T47D (cell line): Measurements from ENCODE around the gene ZEB2.

ENCODE experiments used
- DNase-seq, 2 experiments: peaks; one replicate each; pipeline versions ENCODE4 v3.0.0 to v3.0.0-alpha.2; 2011 to 2012; ENCODE audit warnings: low read depth in 1 of 2, low spot score in 1 of 2
- JUND ChIP-seq: IDR thresholded peaks from 2 replicates; pipeline ENCODE4 v1.6.1; 2012; ENCODE audit warnings: low read depth
- in situ Hi-C: cut with HindIII; loops from 2 replicates; pipeline ENCODE4 v1.10.0; 2016; ENCODE audit warnings: low sequenced_read_pairs, low pct_unique_long_range_greater_than_20kb

The ZEB2 gene

DNA sequence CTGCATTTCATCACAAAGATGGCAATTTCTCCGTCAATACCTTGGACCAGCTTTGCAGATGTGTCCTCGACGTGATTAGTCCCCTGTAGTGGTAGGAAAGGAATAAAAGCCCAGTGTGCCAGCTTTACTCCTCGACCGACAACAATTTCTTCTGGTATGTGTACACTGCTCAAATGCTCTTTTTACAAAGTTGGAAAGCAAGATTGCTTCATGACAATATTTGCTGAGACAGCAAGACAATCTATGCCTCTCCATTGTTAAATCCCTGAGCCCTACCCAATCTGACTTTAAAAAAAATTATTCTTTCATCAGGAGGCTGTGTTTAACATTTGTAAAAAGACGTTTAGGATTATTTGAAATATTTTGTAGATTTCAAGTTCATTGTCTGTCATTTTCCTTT lies 27.6 kb upstream of the ZEB2 start:
- no peak for DNase-seq
- in situ Hi-C loops, result no loop called here
- no peak for TF ChIP-seq JUND

DNA sequence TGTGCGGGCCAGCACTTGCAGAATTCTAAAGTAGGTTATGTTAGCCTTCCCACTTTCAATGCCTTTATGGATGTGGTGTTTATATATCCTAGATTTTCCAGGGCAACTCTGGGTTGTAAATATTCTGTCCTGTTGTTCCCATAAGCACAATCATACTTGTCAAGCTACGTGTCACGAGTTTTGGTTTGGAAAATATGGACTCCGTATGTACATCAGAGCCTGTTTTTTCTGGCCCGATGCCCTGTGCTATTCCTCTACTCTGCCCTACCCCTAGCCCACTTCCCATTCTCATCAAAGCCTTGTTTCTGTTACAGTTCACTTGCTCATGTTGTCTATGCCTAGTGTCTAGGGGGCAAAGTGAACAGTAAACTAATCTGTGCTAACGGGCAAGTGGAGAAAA lies 27.0 kb upstream of the ZEB2 start:
- DNase-seq, result no peak
- in situ Hi-C loops, result no loop called here
- no peak for TF ChIP-seq JUND

DNA sequence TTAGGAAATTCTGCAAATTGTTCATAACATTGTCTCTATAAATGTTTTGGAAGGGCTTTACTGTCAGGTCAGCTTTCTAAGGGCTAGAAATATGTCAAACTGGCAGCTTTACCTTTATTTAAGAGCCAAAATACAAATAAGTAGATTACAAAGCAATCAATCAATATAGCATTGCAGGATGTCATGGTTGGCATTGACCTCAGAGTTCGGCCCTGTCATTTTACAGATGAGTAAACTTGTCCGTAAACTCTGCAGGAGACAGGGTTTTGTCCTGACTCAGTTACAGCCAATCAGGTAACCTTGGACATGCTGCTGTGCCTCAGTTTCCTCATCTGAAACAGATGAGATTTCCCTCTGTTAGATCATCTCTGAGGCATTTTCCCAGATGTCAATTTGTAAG lies 25.9 kb upstream of the ZEB2 start:
- no peak for DNase-seq
- TF ChIP-seq JUND, result no peak
- in situ Hi-C loops, result no loop called here

DNA sequence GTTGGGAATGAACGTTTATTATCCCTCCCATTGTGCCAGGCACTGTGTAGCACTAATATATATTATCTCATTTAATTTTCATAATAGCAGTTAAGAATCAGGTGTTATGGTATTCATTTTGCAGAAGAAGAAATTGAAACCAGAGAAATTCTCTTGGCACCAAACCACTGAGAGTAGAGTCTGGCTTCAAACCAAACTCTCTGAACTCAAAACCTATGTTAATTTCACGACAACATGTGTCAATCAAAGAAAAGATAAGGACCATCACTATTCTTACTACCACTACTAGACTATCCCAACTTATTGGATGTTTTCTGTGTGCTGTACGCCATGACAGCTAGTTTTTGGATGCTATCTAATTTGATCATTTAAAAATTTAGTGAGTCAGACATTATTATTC lies 24.1 kb upstream of the ZEB2 start:
- in situ Hi-C loops, result no loop called here
- TF ChIP-seq JUND, result no peak
- DNase-seq, result no peak

DNA sequence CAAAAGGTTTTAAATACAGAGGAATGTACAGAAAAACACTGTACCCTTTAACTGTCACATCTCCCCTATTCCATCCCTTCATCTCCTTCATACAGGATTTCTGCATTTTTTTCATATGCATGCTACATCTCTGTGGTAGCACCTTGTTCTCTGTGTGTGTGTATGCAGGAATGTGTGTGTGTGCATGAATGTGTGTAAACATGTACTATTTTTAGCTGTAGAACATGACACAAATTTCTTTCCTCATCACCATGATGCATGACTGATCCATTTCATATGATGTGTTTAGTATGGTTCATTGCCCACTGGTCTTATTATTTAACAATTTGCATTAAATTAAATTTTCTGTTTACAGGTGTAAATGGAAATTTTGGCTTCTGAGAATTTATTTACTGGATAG lies 21.5 kb upstream of the ZEB2 start:
- in situ Hi-C loops, result no loop called here
- DNase-seq, result no peak
- no peak for TF ChIP-seq JUND

DNA sequence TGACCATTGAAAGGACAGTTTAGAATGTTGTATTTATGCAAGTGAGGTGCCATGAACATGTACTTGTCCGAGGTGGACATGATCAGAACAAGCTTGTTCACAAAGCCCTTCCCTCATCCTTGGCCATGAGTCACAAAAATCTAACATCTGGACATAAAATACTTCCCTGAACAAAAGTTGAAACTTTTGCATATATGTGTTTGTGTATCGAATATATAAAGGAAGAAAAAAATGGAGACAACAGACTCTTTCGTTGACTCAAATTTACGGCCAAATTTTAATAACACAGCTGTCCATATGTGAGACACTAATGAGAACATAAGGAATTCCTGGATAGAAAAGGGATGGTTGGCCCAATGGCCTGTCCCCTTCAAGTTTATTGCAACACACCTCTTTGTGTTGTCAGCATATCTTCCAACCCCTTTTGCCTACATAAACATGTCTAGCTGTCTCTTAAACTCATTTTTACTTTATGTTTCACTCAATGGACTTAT lies 19.4 kb upstream of the ZEB2 start:
- TF ChIP-seq JUND, result no peak
- DNase-seq, result no peak

DNA sequence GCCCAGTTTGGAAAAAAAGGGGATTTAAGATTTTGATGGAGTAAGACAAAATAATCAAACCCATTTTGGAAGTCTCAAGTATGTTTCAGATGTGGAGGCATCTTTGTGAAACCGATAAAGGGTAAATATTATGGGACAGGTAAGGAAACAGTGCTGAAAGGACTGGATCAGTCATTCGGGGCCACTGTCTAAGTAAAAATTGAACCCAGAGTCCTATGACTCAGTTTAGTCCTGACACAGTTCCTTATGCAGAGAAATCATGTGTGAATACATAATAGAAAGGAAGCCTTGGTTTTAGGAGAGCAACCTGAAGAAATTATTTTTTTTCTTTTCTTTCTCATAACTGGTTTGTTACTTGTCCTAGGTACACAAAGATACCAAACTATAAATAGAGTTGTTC lies 15.4 kb upstream of the ZEB2 start:
- in situ Hi-C loops, result no loop called here

More for the DNA sequence above, 19.4 kb upstream of the ZEB2 start:
- in situ Hi-C loops, result no loop called here

DNA sequence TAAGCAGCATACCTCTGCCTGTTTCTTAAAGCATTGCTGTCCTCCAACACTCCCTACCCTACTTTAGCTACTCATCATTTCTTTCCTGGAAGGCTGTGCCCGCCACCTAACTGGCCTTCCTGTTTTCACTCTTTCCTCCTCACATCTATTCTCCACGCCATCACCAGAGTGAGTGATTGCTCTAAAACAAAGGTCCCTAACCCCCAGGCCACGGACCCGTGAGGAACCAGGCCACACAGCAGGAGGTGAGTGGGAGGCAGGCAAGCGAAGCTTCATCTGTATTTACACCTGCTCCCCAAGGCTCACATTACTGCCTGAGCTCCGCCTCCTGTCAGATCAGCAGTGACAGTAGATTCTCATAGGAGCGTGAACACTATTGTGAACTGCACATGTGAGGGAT lies 13.3 kb upstream of the ZEB2 start:
- in situ Hi-C loops, result no loop called here
- TF ChIP-seq JUND, result no peak

More for the DNA sequence above, 15.4 kb upstream of the ZEB2 start:
- no peak for TF ChIP-seq JUND
- DNase-seq, result no peak

DNA sequence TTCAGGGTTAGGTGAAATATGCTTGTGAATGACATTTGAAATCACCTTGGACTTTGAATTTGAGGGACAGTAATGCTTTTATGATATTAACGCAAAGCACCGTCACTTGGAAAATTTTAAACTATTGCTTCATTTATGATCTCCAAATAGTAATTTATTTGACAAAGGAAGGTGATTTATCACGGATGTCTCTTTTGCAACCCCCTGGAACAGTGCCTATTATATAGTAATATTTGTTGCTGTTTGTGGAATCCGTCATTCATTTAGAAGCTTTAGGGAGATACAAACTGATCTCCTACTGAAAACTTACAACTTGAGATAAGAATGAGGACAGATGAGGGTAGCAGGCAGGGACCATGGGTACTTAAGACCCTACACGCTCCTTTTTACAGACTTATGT lies 10.7 kb upstream of the ZEB2 start:
- DNase-seq, result no peak
- no peak for TF ChIP-seq JUND
- in situ Hi-C loops, result no loop called here

More for the DNA sequence above, 13.3 kb upstream of the ZEB2 start:
- DNase-seq, result no peak

DNA sequence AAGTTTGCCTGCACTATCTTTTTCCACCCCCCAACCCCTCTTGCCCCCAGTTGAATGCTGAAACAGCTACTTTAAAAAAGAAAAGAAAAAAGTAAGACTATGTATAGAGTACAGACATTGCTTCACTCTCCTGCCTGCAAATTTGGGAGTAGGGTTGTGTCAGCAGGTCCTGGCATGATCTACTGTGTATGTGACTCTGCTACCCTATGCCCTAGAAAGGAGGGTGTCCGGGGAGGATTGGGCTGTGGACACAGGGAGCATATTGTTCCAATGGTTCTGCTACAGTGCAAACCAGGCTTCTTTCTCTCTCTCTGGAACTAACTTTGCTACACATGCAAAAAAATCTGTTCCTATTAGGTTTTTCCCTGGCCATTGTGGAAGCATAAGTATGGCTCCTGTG lies 9.9 kb upstream of the ZEB2 start:
- no peak for TF ChIP-seq JUND
- no peak for DNase-seq
- in situ Hi-C loops, result no loop called here

DNA sequence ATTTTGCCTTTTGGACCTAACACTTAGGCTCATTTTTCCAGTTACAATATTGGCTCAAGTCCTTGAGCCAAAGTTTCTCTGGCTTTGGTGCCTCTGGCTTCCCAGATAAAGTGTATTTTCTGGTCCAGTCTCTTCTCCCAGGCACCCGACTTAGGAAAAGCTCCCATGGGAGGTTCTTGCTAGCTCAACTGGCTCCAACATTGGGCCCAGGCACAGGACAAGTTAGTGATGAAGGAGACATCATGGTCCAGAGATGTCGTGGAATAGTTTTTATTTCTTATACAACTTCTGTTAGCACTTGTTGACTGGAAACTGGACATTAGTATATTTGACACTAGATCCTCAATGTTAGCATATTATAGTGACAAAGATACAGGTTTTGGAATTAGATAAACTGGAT lies 8.2 kb upstream of the ZEB2 start:
- no peak for TF ChIP-seq JUND
- in situ Hi-C loops, result no loop called here
- DNase-seq, result no peak

DNA sequence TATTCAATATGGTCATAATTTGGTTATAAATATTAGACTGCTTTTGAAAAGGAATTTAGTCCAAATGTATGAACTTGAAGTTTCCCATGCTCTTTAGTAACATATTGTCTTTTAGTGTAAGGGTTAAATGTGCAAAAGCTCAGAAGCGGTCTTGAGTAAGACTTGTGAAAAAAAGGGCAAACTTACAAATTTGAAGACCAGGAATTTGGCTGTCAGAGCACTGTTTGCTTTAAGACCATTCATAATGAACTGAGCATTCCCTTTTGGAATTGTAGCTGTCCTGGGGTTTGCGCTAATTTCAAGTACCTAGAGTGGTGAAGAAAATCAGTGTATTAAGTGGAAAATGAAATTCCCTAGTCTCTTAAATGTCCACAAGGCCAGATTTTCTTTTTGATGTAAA lies 6.9 kb upstream of the ZEB2 start:
- in situ Hi-C loops, result no loop called here
- TF ChIP-seq JUND, result no peak
- DNase-seq, result no peak

DNA sequence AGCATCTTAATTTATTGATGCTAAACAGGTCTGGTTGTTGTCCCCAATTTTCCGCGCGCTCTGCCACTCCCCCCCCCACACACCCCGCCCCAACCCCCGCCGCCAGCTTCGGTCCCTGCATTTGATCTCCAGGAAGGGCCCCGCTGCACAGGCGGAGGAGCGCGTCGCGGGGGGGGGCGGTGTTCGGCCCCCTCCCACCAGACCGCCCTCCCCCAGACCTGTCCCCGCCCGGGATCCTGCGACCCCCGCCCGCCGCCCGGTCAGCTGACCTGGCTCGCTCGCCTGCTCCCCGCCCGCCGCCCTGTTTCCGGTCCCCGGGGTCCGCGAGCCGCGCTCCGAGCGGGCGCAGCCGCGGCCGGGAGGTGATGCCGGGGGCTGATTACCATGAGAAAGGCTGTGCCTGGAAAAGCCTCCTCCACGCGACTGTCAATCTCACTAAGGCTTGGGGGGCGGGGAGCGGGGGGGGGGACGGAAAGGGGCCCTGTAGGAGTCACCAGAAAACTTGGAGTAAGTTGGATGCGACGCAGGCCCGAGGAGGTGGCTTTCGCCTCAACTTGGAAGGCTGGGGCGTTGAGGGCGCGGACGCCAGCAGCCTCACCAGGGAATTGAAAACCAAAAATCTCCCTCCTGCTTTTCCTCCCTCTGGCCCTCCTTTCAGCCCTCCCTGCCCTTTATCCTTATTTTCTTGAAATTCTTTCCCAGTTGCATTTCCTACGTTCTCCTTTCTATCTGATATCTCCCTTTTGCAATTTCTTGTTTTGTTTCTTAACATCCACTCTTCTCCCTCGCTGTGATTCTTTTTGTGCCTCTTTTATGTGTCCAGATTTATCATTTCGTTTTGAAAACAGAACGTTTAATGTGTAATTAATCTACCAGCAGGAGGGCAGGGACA lies 4.4 kb upstream of the ZEB2 start:
- TF ChIP-seq JUND, result no peak
- no peak for DNase-seq
- in situ Hi-C loops, result no loop called here
